Activated T-helper 9 cell treated with anti-CD3 and anti-CD28 coated beads, Interleukin-2, amount 50 U/mL, for 16 hours (primary cell): Measurements from ENCODE around the gene ZYG11A.
"Not testable (repeated sequence)": the region's sequence is repeated elsewhere in the genome, so short reads cannot be mapped to it uniquely, and the experiment has no call there.

Experiments used
- DNase-seq: peaks from one replicate; pipeline ENCODE4 v3.0.0-alpha.2; 2020; ENCODE audit warnings: low read depth

The ZYG11A gene

DNA sequence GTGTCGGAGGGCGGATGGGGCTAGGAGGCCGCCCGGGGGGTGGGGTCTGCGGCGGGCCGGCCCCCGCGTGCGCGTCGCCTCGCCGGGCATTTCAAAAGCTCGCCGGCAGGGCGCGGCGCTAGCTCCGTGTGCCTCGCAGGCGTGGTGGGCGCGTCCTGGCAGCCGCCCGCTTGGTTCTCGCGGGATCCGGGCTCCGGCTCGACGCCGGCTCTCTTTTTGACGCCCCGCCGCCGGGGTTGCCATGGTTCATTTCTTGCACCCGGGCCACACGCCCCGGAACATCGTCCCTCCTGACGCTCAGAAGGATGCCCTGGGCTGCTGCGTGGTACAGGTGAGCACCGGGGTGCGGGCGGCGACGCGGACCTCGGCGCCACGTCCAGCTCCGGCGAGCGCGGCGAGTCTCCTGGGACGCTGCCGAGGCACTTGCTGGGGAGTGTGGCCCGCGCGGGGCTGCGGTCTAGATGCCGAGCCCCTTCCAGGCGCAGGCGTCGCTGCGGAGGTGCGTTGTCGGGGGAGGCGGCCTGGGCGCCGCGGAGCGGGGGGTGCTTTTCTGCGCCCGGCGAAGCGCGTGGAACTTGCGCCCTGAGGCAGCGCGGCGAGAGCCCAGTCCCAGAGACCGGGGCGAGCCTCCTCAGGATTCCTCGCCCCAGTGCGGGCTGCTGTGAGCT is at the start of gene ZYG11A:
Gene ZYG11A (plus strand): TSS at position 118 of the 668 bp plus-strand sequence. CDS start 124 bp downstream, at position 242.
- DNase-seq: peak; percentile 57

DNA sequence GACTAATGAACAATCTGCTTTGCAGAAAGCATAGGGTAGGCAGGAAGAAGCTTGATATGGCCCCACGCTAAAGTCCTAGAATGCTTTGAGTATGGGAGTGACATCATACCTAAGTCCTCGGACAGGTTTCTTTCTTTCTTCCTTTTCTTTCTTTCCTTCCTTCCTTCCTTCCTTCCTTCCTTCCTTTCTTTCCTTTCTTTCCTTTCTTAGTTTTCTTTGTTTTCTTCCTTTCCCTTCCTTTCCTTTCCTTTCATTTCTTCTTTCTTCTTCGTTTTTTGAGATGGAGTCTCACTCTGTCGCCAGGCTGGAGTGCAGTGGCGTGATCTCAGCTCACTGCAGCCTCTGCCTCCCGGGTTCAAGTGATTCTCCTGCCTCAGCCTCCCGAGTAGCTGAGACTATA is 48.8 kb upstream of the ZYG11A start:
- DNase-seq: not testable (repeated sequence)

DNA sequence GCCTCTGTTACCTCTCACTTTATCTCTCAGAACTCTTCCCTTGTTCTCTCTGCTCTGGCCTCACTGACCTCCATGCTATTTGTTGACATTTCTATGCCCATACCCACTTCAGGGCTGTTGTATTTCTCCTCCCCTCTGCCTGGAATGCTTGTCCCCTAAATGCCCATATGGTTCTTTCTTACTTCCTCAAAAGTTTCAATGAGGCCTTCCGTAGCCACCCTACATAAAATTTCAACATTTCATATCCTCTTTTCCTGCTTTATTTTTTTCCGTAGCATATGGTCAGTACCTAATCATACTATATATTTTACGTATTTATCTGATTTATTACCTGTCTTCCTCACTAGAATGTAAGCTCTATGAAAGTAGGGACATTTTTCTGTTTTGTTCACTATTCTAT is 47.1 kb upstream of the ZYG11A start:
- DNase-seq: no peak

DNA sequence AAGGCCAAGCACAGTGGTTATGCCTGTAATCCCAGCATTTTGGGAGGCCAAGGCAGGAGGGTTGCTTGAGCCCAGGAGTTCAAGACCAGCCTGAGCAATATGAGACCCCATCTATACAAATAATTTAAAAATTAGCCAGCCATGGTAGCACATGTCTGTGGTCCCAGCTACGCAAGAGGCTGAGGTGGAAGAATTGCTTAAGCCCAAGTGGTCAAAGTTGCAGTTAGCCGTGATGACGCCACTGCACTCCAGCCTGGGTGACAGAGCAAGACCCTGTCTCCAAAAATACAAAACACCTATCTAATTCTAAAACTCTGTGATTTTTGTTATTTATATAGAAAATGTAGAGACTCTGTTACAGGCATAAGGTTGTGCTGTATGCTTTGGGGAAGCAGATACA is 44.2 kb upstream of the ZYG11A start:
- DNase-seq: no peak

DNA sequence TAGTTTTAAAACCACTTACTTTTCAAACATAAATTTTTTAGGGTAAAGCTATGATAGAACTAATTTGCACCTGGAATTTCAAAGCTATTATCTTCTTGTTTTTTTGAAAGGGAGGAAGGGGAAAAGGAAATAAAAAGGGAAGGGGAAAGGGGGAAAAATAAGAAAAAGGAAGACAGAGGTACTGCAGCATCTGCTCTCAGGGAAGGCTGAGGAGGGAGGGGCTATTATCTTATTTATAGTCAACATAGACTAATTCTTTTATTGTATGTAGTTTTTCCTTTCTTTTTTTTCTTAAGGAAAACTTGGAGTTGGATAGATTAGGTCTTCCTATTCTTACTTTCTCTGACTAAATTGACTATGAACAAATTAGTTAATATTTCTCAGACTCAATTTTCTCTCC is 41.5 kb upstream of the ZYG11A start:
- DNase-seq: no peak

DNA sequence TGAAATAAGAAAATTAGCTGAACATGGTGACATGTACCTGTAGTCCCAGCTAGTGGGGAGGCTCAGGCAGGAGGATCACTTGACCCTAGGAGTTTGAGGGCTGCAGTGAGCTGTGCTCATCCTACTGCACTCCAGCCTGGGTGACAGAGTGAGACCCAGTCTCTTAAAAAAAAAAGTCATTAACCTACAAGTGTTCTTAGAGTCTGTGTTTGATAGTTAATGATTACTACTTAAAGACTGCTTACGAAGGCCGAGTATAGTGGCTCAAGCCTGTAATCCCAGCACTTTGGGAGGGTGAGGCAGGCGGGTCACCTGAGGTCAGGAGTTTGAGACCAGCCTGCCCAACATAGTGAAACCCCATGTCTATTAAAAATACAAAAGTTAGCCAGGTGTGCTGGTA is 38.5 kb upstream of the ZYG11A start:
- DNase-seq: not testable (repeated sequence)

DNA sequence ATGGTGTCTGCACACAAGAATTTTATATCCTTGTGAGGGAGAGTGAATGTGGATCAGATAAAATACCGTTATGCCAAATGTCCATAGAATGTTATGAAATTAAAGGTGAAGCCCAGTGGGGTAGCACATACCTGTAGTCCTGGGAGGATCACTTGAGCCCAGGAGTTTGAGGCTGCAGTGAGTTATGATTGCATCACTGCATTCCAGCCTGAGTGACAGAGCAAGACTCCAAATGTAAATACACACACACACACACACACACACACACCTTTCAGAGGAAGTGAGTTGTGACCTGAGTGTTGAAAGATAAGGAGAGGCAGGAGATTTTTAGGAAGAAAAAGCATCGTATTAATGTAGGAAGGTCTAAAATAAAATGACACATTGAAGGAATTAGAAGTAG is 28.1 kb upstream of the ZYG11A start:
- no peak for DNase-seq

DNA sequence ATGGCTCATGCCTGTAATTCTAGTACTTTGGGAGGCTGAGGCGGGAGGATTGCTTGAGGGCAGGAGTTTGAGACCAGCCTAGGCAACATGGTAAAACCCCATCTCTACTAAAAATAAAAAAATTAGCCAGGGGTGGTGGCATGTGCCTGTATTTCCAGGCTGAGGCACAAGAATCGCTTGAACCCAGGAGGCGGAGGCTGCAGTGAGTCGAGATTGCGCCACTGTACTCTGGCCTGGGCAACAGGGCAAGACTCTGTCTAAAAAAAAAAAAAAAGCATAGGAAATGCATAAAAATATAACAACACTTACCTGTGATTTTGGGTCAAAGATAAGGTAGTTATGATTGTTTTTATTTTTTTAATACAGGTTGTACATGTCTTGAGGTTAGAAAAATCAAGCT is 21.7 kb upstream of the ZYG11A start:
- DNase-seq: not testable (repeated sequence)

DNA sequence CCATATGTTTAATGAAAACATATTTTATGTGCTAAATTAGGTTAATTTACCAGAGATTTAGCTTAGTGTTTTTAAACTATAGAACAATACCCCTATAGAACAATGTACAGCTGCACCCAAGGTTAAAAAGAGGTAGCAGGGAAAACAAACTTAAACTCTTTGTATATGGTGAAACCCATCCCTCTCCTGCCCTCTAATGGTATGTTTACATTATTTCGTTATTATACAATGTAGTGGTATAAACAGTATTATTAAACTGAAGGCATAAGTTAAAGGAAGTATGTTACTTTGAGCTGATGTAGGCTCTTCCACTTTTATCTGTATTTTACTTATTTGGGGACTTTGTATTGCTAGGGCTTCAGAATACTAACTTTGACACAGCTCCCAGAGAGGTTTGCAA is 16.7 kb upstream of the ZYG11A start:
- DNase-seq: no peak

DNA sequence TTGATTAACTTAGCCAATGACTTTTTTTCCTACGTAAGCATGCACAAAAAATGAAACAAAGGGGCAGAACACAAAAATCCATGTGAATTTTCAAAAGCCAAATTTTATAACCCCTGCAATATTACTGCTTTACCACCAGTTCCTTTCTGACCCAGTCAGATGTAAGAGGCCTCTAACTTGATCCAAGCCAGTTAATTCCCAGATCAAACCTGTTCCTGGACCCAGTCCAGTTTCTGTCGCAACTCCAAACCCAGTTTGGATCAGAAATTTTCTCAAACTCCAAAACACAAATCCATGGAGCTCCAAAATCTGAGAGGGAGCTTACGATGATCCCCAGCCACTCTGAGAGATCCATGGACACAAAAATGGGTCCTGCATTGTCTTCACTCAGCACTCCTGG is 7.8 kb upstream of the ZYG11A start:
- no peak for DNase-seq

DNA sequence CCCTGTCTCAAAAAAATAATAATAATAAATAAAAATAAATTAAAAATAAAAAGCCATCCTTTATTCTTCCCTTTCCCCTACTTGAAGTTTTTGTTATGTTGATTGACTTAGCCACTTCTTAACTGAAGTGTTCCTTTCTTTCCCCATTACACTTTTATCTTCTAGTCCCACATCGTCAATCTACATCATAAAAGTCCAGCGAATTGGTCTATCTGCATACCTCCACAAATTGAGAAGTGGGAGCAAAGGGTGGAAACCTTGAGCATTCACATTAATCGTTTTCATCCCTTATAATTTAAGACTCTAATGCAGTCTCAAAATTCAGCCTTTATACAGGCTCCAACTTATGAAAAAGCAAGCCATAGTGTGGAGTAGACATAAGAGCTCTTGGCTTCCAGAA is 6.5 kb upstream of the ZYG11A start:
- no peak for DNase-seq

DNA sequence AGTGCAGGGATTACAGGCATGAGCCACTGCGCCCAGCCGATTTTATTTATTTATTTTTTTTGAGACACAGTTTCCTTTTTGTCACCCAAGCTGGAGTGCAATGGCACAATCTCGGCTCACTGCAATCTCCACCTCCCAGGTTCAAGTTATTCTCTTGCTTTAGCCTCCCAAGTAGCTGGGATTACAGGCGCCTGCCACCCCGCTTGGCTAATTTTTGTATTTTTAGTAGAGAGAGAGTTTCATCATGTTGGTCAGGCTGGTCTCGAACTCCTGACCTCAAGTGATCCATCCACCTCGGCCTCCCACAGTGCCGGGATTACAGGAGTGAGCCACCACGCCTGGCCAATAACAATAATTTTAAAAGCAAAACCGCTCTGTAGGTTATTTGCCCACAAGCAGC is 3.4 kb upstream of the ZYG11A start:
- not testable (repeated sequence) for DNase-seq

DNA sequence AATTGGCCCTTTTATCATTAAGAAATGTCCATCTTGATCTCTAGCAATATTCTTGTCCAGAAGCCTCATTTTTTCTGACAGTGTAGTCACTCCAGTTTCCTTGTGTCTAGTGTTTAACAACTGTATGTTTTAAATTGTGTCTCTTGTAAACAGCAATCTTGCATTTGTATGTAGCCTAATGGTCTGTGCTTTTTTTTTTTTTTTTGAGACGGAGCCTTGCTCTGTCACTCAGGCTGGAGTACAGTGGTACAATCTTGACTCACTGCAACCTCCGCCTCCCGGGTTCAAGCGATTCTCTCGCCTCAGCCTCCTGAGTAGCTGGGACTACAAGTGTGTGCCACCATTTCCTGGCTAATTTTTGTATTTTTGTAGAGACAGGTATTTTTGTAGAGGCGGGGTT is 2.6 kb downstream of the ZYG11A start:
- DNase-seq: not testable (repeated sequence)

DNA sequence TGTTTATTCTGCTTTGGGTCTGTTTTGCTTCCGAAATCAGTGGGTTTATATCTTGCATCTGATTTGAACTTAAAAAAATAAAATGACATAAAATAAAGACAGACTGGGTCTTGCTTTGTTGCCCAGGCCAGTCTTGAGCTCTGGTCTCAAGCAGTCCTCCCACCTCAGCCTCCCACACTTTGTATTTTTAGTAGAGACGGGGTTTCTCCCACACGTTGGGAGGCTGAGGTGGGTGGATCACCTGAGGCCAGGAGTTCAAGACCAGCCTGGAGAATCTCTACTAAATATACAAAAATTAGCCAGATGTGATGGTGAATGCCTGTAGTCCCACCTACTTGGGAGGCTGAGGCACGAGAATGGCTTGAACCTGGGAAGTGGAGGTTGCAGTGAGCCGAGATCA is 5.9 kb downstream of the ZYG11A start:
- DNase-seq: no peak

DNA sequence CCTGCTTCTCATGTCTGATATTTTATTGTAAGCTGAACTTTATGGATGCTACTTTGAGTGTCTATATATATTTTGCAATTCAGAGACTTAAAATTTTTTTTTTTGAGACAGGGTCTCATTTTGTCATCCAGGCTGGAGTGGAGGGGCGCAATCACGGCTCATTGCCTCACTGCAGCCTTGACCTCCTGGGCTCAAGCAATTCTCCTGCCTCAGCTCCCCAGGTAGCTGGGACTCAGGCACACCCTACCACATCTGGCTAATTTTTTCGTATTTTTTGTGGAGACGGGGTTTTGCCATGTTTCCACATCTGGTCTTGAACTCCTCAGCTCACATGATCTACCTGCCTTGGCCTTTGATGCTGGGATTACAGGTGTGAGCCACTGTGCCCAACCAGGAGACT is 8.4 kb downstream of the ZYG11A start:
- no peak for DNase-seq

DNA sequence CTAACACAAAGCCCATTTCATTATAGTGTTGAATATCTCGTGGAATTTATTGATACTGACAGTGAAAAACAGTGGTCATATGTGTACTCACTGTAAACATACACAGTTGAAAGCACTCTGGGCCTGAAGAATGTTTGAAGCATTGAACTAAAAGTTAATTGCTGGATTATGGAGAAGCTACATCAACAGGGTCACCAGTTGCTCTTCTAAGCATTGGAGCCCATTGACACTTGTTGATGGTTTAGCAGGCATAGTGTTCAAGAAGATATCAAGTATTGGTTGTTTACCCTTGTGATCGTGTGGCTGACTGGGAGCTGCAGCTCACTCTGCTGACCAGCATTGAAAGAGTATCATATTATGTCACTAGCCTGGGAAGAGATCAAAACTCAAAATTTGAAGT is 10.3 kb downstream of the ZYG11A start:
- no peak for DNase-seq

DNA sequence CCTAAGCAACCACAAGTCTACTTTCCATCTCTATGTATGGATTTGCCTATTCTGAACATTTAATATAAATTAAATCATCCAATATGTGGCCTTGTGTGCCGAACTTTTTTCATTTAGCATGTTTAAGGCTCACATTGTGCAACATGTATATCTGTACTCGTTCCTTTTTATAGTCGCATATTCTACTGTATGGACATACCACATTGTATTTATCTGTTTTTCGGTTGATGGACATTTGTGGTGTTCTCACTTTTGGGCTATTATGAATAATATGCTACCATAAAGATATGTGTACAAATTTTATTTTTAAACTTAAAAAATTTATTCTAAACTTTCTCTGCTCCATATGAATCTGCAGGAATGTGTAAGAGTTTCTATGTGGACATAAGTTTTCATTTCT is 13.0 kb downstream of the ZYG11A start:
- no peak for DNase-seq

DNA sequence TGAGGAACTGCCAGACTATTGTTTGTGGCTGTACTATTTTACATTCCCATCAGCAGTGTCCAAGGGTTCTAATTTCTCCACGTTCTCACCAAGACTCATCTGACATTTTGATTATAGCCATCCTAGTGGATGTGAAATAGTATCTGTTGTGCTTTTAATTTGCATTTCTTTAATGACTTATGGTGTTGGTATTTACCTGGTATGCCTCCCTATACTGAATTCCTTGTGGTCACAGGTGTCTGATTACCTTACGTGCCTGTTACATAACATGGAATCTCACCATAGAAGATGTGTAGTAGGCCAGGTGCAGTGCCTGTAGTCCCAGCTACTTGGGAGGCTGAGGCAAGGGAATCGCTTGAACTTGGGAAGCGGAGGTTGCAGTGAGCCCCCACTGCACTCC is 13.5 kb downstream of the ZYG11A start:
- no peak for DNase-seq

DNA sequence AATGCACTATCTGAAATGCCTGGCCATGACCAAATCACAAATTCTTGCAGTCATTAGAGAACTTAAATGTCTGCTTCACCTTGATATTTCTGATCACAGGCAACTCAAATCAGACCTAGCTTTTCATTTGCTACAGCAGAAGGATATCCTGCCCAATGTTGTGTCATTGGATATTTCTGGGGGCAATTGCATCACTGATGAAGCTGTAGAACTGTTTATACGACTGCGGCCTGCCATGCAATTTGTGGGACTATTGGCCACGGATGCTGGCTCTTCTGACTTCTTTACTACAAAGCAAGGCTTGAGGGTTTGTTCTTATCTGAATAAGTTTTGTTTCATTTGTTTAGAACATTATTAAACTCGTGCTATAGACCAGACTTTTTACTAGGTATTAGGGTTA is 14.9 kb downstream of the ZYG11A start:
- no peak for DNase-seq

DNA sequence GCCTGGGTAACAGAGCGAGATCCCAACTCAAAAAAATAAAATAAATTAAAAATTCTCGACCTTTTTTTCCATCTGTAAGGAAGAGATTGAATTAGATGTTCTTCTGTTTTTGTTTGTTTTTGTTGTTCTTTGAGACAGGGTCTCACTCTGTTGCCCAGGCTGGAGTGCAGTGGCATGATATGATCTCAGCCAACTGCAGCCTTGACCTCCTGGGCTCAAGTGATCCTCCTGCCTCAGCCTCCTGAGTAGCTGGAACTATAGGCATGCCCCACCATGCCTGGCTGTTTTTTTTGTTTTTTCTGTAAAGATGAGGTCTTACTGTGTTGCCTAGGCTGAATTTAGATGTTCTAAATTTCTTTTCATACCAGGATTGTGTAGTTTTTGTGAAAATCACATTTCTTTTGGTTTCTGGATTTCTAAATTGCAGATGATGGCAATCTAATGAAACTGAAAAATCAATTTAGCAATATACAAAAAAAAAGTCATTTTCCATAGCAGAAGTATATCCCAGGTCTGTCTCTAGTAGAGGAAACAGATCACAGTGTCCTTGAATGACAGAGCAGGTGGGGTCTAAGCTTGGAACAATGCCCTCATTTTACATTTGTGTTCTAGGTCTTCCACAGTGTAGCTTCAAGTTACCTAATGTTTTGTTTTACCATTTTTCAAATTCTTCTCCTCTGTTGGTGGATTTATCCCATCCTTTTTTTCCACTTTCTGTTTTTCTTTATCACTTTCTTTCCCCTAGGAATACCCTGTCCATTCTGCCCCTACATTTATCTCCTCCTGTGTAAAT is 20.3 kb downstream of the ZYG11A start:
- DNase-seq: no peak

DNA sequence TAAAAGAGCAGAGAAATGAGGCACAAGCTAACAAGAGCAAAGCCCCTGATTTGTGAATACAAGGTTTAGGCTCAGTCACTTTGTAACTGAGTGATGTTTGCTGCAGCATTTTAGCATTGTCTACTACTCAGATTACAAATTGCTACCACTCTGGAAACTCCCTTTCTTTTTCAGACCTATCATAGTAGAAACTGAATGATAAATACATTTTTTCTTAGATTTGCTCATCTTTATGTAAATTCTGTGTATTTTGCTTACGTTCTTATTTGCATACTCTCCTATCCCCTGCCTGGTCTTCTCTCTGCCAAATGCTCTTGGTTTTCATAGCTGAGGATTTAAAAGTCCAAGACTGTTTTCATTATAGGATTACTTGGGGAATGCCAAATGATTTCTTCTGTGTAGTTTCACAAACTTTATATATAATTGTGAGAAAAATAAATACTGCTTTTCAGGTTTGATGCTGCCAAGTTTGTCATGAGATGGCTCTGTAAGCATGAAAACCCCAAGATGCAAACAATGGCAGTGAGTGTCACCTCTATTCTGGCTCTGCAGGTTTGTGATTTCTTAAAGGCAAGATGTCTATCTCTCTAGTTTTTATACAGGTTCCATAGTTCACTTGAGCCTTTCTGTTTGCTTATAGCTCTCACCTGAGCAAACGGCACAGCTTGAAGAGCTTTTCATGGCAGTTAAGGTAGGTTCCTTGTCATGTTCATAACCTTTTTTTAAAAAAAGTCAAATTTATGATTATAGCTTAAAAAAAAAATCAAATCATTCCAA is 24.7 kb downstream of the ZYG11A start:
- DNase-seq: no peak

DNA sequence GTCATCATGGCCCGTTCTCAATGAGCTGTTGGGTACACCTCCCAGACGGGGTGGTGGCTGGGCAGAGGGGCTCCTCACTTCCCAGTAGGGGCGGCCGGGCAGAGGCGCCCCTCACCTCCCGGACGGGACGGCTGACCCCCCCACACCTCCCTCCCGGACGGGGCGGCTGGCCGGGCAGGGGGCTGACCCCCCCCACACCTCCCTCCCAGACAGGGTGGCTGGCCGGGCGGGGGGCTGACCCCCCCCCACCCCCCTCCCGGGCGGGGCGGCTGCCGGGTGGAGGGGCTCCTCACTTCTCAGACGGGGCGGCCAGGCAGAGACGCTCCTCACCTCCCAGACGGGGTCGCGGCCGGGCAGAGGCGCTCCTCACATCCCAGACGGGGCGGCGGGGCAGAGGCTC is 27.2 kb downstream of the ZYG11A start:
- DNase-seq: not testable (repeated sequence)

DNA sequence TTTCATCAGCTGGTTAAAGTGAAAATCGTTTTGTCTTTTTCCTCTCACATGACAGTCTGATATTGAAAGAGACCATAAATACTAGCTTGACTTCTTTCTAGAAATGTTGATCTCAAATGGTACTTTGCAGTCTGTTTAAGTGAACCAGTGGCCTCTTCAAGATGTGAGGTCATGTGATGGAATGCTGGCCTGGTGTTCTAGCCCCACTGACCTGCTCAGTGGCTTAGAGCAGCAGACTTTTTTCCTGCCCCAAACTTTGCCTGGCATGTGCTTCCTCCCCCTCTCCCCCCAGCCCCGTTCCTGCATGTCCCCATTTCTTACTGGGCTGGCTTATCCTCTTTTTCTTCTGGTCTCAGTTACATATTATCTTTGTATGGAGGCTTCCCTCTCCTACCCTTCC is 34.3 kb downstream of the ZYG11A start:
- no peak for DNase-seq
